Transverse colon (tissue), 4 donors: ENCODE data around the gene DLG4. TPM values are rescaled to one million over a fixed set of nuclear protein-coding genes. Genes with fewer than 3 reads are reported as not detected.

Experiments
- DNase-seq: peaks from one replicate; pipeline ENCODE4 v3.0.0-alpha.2; 2019
- H3K27ac ChIP-seq, 4 donors: fragments of 200-600 bp; sonication (generic); 2 replicates each; pipeline ENCODE4 v1.5.1; 2016 to 2018; ENCODE audit warnings: inconsistent platforms in 4 of 4
- H3K27me3 ChIP-seq: fragments of 200-600 bp; sonication (generic); 2 replicates; pipeline ENCODE4 v1.5.1; 2017; ENCODE audit warnings: inconsistent platforms
- H3K36me3 ChIP-seq, 4 donors: fragments of 200-600 bp; sonication (generic); 2 replicates each; pipeline ENCODE4 v1.5.1; 2017 to 2019; ENCODE audit warnings: inconsistent platforms in 4 of 4
- H3K4me1 ChIP-seq, 4 donors: fragments of 200-600 bp; sonication (generic); 2 replicates each; pipeline ENCODE4 v1.5.1; 2017 to 2020; ENCODE audit warnings: inconsistent platforms in 4 of 4
- H3K4me3 ChIP-seq, 4 donors: fragments of 200-600 bp; sonication (generic); 1 replicate in 1 of 4; 2 replicates in 3 of 4; pipeline versions ENCODE4 v1.5.1 to v1.6.1; 2017 to 2019; ENCODE audit warnings: inconsistent platforms in 4 of 4
- H3K9me3 ChIP-seq, 2 donors: fragments of 200-600 bp; sonication (generic); 2 replicates each; pipeline ENCODE4 v1.5.1; 2017 to 2019; ENCODE audit warnings: inconsistent platforms in 2 of 2
- CTCF ChIP-seq, 5 experiments: fragments of 200-600 bp in 3 of 5; fragments of 450-650 bp in 2 of 5; sonication (generic) in 3 of 5; IDR thresholded peaks; 1 replicate in 2 of 5; 2 replicates in 3 of 5; pipeline ENCODE4 v1.5.1; 2016 to 2017; ENCODE audit warnings: antibody characterized with exemption in 5 of 5, inconsistent platforms in 3 of 5, mild to moderate bottlenecking in 2 of 5, moderate library complexity in 1 of 5
- EP300 ChIP-seq: sonication (generic); formaldehyde crosslinking; IDR thresholded peaks from one replicate; pipeline ENCODE4 v1.6.1; 2017; ENCODE audit warnings: antibody characterized with exemption, low read depth
- POLR2A ChIP-seq: fragments of 450-650 bp; IDR thresholded peaks from one replicate; pipeline ENCODE4 v1.6.1; 2016; ENCODE audit warnings: antibody characterized with exemption, mild to moderate bottlenecking, moderate library complexity
- POLR2AphosphoS5 ChIP-seq, 3 donors: sonication (generic); formaldehyde crosslinking; IDR thresholded peaks; one replicate each; pipeline ENCODE4 v1.6.1; 2016; ENCODE audit warnings: antibody characterized with exemption in 3 of 3
- WGBS, 2 donors: methylation state at CpG; one replicate each; pipeline ENCODE4 v1.1.5; 2018; ENCODE audit warnings: low coverage in 1 of 2; 5-methylcytosine and 5-hydroxymethylcytosine counted together
- in situ Hi-C, 4 donors: fragments of 200-750 bp; cut with MboI; loops; one replicate each; pipeline versions ENCODE4 v1.15.0 to v1.15.1; 2017; ENCODE audit warnings: low sequenced_read_pairs in 3 of 4, low pct_ligation_motif_present in 1 of 4, low pct_unique_long_range_greater_than_20kb in 1 of 4
- intact Hi-C: fragments of 100-400 bp; cut with DNase I; formaldehyde crosslinking; loops from one replicate; pipeline ENCODE4 v1.15.1; 2023; ENCODE audit warnings: low total_unique reads
- total RNA-seq, 4 donors: library from RNA; depleted of rRNA; stranded (reverse); fragments of >200 nt; gene quantifications; one replicate each; pipeline ENCODE4 v1.1.0, GENCODE V29; 2016

The DLG4 gene
- total RNA-seq, 4 donors from 2014 or later: 2.4 to 15.7 (median 6.1) TPM

GRCh38 chr17:7233701-7234082, 14.1 kb upstream of the DLG4 start:
- TF ChIP-seq POLR2AphosphoS5 (IDR thresholded peaks at IDR 0.05) (no peak), CTCF (IDR thresholded peaks at IDR 0.05) (no peak), POLR2A (no peak), EP300 (no peak)
- in situ Hi-C loops: loop anchor here in 1 of 4 donors (25.0 kb wide), 1 partner anchor 904 kb away; no protein-coding TSS in a partner anchor

GRCh38 chr17:7232114-7232513, 12.5 kb upstream of the DLG4 start:
- TF ChIP-seq EP300: no peak
- no peak for TF ChIP-seq POLR2A
- no peak for TF ChIP-seq CTCF (IDR thresholded peaks at IDR 0.05)
- no peak for TF ChIP-seq POLR2AphosphoS5 (IDR thresholded peaks at IDR 0.05)
- H3K27me3 ChIP-seq: no peaks in the 10 kb centered on the region
- no peaks in the 10 kb centered on the region for H3K9me3 ChIP-seq
- 77 to 80% methylated on average over 3 to 5 of the region's 5 CpGs for WGBS, 2 donors
- in situ Hi-C loops: loop anchor here in 1 of 4 donors (25.0 kb wide), 1 partner anchor 905 kb away; no protein-coding TSS in a partner anchor
- DNase-seq: no peak
- H3K27ac ChIP-seq: no peak overlapping the region
- peaks cover 24 to 48% (median 31%) of the 10 kb centered on the region in 4 donors for H3K4me1 ChIP-seq
- intact Hi-C loops: no loop called here
- no peak overlapping the region for H3K4me3 ChIP-seq
- peaks cover 0 to 20% (median 9%) of the 10 kb centered on the region in 4 donors for H3K36me3 ChIP-seq

More at GRCh38 chr17:7233701-7234082, 14.1 kb upstream of the DLG4 start:
- peaks cover 29 to 54% (median 37%) of the 10 kb centered on the region in 4 donors for H3K4me1 ChIP-seq
- peak overlapping the region; percentile 71 to 84 (median 76) for H3K4me3 ChIP-seq
- peaks cover 0 to 16% (median 5%) of the 10 kb centered on the region in 4 donors for H3K36me3 ChIP-seq
- intact Hi-C loops: no loop called here
- H3K27me3 ChIP-seq: no peaks in the 10 kb centered on the region
- H3K9me3 ChIP-seq: no peaks in the 10 kb centered on the region
- 0 to 1% methylated on average over 2 to 9 of the region's 9 CpGs for WGBS, 2 donors
- H3K27ac ChIP-seq: peak overlapping the region; percentile 88 to 96 (median 92)
- DNase-seq: no peak

- DNase-seq: no peak
- TF ChIP-seq POLR2A (no peak), POLR2AphosphoS5 (IDR thresholded peaks at IDR 0.05) (no peak), CTCF (IDR thresholded peaks at IDR 0.05) (no peak), EP300 (no peak)
- Histone ChIP-seq H3K27me3 (no peaks in the 10 kb centered on the region), H3K9me3 (no peaks in the 10 kb centered on the region), H3K27ac (no peak overlapping the region), H3K4me1 (peaks cover 15 to 22% (median 17%) of the 10 kb centered on the region in 4 donors), H3K4me3 (no peak overlapping the region), H3K36me3 (peaks cover 0 to 27% (median 10%) of the 10 kb centered on the region in 4 donors)
- in situ Hi-C loops: loop anchor here in 1 of 4 donors (25.0 kb wide), 1 partner anchor 908 kb away; no protein-coding TSS in a partner anchor
- WGBS, 2 donors: 96% methylated on average over 5 to 19 of the region's 19 CpGs
- intact Hi-C loops: no loop called here
Measured at GRCh38 chr17:7229504-7229903, 9.9 kb upstream of the DLG4 start.

GRCh38 chr17:7228920-7229319, 9.3 kb upstream of the DLG4 start:
- 50 to 92% methylated on average over 1 to 14 of the region's 14 CpGs for WGBS, 2 donors
- DNase-seq: no peak
- TF ChIP-seq POLR2AphosphoS5 (IDR thresholded peaks at IDR 0.05) (no peak), EP300 (no peak), POLR2A (no peak), CTCF (IDR thresholded peaks at IDR 0.05) (no peak)
- no peak overlapping the region for H3K27ac ChIP-seq
- H3K27me3 ChIP-seq: no peaks in the 10 kb centered on the region
- in situ Hi-C loops: loop anchor here in 1 of 4 donors (25.0 kb wide), 1 partner anchor 908 kb away; no protein-coding TSS in a partner anchor
- intact Hi-C loops: no loop called here
- H3K9me3 ChIP-seq: no peaks in the 10 kb centered on the region
- H3K4me1 ChIP-seq: peaks cover 15 to 22% (median 17%) of the 10 kb centered on the region in 4 donors
- no peak overlapping the region for H3K4me3 ChIP-seq
- peaks cover 0 to 30% (median 12%) of the 10 kb centered on the region in 4 donors for H3K36me3 ChIP-seq
